ENCODE data around the gene IFT57.

DNA sequence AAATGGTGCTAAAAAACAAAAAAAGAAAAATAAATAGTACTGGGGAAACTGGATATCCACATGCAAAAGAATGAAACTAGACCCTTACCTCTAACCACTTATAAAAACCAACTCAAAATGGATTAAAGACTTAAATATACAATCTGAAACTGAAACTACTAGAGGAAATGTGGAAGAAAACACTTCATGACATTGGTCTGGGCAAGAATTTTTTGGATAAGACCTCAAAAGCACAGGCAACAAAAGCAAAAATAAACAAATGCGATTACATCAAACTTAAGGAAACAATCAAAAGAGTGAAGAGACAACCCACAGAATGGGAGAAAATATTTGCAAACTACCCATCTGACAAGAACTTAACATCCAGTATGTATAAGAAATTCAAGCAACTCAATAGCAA is 6.4 kb downstream of the IFT57 start:
- TF ChIP-seq, protein P1, sequence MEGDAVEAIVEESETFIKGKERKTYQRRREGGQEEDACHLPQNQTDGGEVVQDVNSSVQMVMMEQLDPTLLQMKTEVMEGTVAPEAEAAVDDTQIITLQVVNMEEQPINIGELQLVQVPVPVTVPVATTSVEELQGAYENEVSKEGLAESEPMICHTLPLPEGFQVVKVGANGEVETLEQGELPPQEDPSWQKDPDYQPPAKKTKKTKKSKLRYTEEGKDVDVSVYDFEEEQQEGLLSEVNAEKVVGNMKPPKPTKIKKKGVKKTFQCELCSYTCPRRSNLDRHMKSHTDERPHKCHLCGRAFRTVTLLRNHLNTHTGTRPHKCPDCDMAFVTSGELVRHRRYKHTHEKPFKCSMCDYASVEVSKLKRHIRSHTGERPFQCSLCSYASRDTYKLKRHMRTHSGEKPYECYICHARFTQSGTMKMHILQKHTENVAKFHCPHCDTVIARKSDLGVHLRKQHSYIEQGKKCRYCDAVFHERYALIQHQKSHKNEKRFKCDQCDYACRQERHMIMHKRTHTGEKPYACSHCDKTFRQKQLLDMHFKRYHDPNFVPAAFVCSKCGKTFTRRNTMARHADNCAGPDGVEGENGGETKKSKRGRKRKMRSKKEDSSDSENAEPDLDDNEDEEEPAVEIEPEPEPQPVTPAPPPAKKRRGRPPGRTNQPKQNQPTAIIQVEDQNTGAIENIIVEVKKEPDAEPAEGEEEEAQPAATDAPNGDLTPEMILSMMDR (IDR thresholded peaks at IDR 0.05; ENCODE audit: insufficient read depth, low read length): no peak
- TF ChIP-seq POLR2AphosphoS5 (IDR thresholded peaks at IDR 0.05; ENCODE audit: low read depth): no peak
- TF ChIP-seq, protein P2, sequence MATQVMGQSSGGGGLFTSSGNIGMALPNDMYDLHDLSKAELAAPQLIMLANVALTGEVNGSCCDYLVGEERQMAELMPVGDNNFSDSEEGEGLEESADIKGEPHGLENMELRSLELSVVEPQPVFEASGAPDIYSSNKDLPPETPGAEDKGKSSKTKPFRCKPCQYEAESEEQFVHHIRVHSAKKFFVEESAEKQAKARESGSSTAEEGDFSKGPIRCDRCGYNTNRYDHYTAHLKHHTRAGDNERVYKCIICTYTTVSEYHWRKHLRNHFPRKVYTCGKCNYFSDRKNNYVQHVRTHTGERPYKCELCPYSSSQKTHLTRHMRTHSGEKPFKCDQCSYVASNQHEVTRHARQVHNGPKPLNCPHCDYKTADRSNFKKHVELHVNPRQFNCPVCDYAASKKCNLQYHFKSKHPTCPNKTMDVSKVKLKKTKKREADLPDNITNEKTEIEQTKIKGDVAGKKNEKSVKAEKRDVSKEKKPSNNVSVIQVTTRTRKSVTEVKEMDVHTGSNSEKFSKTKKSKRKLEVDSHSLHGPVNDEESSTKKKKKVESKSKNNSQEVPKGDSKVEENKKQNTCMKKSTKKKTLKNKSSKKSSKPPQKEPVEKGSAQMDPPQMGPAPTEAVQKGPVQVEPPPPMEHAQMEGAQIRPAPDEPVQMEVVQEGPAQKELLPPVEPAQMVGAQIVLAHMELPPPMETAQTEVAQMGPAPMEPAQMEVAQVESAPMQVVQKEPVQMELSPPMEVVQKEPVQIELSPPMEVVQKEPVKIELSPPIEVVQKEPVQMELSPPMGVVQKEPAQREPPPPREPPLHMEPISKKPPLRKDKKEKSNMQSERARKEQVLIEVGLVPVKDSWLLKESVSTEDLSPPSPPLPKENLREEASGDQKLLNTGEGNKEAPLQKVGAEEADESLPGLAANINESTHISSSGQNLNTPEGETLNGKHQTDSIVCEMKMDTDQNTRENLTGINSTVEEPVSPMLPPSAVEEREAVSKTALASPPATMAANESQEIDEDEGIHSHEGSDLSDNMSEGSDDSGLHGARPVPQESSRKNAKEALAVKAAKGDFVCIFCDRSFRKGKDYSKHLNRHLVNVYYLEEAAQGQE (IDR thresholded peaks at IDR 0.05; ENCODE audit: insufficient replicate concordance, low read depth): no peak
- no peak for TF ChIP-seq GABPA (IDR thresholded peaks at IDR 0.05; ENCODE audit: low read depth)
- no peak for TF ChIP-seq SPI1 (IDR thresholded peaks at IDR 0.05; ENCODE audit: borderline replicate concordance, low read depth)

All from HL-60 (cell line).